ENCODE measurements around the gene TMEM175. TPM values are rescaled to one million over a fixed set of nuclear protein-coding genes. Genes with fewer than 3 reads are reported as not detected.
"Not testable (repeated sequence)": the region's sequence is repeated elsewhere in the genome, so short reads cannot be mapped to it uniquely, and the experiment has no call there.

TMEM175 gene
- total RNA-seq, 1 donor from 2014 or later, result 11.4 TPM

DNA sequence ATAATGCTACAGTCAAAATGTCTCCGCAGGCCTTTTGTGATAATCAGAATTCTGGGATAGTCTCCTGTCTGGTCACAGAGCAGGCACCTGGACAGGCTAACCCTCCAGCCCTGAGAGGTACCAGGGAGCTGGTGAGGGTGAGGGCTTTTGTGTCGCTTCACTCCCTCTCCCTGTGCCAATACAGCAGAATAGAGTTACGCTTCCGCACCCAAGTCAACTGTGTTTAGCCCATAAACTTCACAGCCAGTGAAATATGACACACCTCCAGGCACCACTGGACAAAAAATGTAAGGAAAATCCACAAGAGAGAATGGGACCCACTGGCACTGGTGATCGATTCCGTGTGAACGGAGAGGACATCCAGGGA is 1.4 kb upstream of the TMEM175 start:
- H3K4me3 ChIP-seq (ENCODE audit: low read depth, low read length), result peak overlapping the region; percentile 88
- no peak for DNase-seq (ENCODE audit: low read depth)
- TF ChIP-seq, protein P1, sequence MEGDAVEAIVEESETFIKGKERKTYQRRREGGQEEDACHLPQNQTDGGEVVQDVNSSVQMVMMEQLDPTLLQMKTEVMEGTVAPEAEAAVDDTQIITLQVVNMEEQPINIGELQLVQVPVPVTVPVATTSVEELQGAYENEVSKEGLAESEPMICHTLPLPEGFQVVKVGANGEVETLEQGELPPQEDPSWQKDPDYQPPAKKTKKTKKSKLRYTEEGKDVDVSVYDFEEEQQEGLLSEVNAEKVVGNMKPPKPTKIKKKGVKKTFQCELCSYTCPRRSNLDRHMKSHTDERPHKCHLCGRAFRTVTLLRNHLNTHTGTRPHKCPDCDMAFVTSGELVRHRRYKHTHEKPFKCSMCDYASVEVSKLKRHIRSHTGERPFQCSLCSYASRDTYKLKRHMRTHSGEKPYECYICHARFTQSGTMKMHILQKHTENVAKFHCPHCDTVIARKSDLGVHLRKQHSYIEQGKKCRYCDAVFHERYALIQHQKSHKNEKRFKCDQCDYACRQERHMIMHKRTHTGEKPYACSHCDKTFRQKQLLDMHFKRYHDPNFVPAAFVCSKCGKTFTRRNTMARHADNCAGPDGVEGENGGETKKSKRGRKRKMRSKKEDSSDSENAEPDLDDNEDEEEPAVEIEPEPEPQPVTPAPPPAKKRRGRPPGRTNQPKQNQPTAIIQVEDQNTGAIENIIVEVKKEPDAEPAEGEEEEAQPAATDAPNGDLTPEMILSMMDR (conservative IDR thresholded peaks at IDR 0.05; ENCODE audit: low read depth, low read length), result no peak

DNA sequence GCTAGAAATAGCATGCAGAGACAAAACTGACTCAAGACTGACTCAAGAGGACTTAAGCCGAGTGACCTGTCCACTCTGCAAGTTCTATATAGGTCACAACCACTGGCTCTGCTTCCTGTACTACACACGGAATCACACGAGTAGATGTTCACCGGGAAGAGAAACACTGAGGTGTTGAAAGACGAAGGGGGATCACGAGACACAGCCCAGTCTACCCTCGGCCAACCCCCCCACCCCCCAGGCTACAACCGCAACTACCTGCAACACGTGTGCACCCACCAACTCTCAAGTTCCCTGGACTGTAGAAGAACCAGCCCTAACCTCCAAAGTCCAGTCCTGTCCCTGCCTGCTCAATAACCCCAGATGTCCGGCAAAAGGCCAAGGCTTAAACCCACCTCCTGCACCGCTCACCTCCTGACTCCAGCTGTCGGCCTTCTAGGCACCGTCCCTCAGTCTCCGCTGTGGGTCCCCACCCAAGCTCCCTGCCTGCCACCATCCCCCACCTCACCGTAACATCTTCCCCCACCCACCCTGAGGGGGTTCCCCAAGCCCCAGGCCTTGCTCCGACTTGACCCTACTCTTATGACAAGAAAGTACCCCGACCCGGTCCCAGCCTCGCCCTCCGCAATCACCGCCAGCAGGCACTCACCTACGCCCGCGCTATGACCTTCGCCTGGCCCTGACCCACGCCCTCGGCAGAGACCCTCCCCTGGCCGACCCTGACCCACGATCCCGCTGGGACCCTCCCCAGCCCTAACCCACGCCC is 883 bp upstream of the TMEM175 start:
- TF ChIP-seq, protein P1 (conservative IDR thresholded peaks at IDR 0.05; ENCODE audit: low read depth, low read length), result no peak
- DNase-seq (ENCODE audit: low read depth), result no peak
- peak overlapping the region; percentile 88 for H3K4me3 ChIP-seq (ENCODE audit: low read depth, low read length)

DNA sequence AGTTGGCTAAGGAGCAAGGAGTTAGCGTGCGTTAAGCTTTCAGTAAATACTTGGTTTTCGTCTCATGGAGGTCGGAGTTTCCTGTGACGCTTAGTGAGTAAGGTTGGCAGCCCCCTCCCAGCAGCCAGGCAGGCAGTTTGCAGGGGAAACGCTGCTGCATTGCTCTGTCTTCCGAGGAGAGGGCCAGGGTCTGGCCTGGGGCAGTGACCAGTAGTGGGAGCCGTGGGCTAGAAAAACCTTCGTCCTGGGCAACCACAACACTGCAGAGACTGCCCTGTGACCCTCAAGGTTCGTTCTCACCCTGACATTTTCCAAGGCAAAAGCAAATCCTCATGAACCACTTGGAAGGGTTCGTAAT is 432 bp downstream of the TMEM175 start:
- H3K4me3 ChIP-seq (ENCODE audit: low read depth, low read length), result peak overlapping the region; percentile 88
- TF ChIP-seq, protein P1 (conservative IDR thresholded peaks at IDR 0.05; ENCODE audit: low read depth, low read length), result peak; percentile 33
- DNase-seq (ENCODE audit: low read depth), result no peak

DNA sequence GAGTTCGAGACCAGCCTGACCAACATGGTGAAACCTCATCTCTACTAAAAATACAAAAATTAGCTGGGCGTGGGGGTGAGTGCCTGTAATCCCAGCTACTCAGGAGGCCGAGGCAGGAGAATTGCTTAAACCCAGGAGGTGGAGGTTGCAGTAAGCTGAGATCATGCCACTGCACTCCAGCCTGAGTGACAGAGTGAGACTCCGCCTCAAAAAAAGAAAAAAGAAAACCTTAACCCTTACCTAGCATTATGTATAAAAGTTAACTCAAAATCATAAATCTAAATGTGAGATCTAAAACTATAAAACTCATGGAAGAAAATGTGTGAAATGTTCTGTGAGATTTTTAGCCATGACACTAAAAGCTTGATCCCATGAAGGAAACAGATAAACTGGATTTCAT is 7.2 kb downstream of the TMEM175 start:
- not testable (repeated sequence) for H3K4me3 ChIP-seq (ENCODE audit: low read depth, low read length); DNase-seq (ENCODE audit: low read depth)

DNA sequence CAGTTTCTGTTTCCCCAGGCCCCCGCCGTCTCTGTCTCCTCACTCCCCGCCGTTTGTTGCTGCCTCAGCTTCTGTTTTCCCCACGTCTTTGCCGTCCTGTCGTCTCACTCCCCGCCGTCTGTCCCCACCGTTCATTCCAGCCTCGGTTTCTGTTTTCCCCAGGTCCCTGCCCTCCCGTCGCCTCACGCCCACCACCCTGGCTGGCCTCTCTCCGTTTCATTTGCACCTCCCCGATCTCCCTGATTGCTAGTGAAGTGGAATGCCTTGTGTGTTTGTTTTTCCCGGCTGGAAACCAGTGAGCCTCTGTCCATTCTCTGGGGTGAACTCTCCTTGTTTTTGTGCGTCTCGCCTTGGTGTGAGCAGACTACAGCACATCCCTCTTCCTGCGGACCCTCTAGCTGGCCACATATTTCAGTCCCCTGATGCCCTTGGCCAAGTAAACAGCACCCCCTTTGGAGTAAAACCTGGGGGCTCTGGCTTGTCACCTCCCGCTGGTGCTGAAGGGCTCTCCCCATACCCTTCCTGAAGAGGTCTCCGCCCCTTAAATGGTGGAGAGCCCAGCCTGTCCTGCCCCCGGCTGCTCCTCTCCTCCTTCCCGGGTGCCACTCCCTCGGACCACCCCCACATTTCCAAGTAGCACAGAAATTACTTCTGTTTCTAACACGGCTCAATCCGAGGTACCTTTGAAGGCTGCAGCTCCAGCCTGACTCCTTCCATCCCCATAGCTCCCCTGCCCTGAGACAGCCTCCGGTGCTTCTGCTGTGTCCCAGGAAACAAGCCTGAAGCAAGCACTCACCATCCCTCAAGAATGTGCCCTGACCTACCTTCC is 13.2 kb downstream of the TMEM175 start:
- TF ChIP-seq, protein P1 (conservative IDR thresholded peaks at IDR 0.05; ENCODE audit: low read depth, low read length), result no peak
- DNase-seq (ENCODE audit: low read depth), result no peak
- no peak overlapping the region for H3K4me3 ChIP-seq (ENCODE audit: low read depth, low read length)

DNA sequence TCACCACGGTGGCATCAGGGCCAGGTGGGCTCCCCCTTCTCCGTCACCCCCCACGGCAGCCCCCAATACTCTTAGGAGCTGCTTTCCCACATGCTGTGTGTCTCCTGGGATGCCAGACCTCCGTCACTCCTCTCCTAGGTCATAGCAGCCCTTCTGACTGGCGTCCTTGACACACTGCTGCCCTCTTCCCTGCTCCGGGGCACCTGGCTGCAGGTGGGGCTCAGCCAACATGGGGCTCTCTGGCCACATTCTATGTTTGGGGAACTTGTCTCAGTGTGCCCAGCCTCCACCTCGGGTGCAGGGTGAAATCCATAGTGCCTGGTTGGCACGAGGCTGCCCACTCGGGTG is 13.8 kb downstream of the TMEM175 start:
- TF ChIP-seq, protein P1 (conservative IDR thresholded peaks at IDR 0.05; ENCODE audit: low read depth, low read length), result no peak
- DNase-seq (ENCODE audit: low read depth), result no peak
- H3K4me3 ChIP-seq (ENCODE audit: low read depth, low read length), result no peak overlapping the region

DNA sequence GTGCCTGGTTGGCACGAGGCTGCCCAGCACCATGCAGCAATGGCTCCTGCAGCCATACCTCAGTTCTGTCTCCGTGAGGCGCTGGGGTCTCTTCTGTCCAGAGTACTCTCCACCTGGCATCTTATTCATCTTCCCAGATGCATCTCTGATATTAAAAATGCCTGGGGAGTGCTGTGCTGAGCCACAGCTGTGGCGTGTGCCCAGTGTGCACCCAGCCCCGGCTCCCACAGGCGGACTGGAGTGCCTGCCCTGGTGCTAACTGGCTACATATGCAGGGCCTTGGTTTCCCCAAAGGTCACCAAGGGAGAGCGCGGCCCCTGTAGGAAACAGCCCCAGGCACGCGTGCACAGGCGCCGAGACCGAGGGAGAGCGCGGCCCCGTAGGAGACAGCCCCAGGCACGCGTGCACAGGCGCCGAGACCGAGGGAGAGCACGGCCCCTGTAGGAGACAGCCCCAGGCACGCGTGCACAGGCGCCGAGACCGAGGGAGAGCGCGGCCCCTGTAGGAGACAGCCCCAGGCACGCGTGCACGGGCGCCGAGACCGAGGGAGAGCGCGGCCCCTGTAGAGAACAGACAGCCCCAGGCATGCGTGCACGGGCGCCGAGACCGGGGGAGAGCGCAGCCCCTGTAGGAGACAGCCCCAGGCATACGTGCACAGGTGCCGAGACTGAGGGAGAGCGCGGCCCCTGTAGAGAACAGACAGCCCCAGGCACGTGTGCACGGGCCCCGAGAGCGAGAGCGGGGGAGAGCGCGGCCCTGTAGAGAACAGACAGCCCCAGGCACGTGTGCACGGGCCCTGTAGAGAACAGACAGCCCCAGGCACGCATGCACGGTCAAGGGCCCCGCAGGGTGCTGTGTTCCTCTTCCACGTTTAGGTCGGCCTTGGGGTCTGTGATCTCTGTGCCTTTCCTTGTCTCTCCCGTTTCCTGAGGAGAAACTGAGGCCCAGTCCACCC is 14.5 kb downstream of the TMEM175 start:
- TF ChIP-seq, protein P1 (conservative IDR thresholded peaks at IDR 0.05; ENCODE audit: low read depth, low read length), result no peak
- no peak for DNase-seq (ENCODE audit: low read depth)
- no peak overlapping the region for H3K4me3 ChIP-seq (ENCODE audit: low read depth, low read length)
